ENCODE data around the gene DAB1. TPM values are rescaled to one million over a fixed set of nuclear protein-coding genes. Genes with fewer than 3 reads are reported as not detected.
A peak's percentile ranks its signal among the peaks of the same experiment; 100 is the strongest.

DAB1 gene
- total and polyA plus RNA-seq, 10 of the 15 experiments (the other 5 are each of a cell fraction or from before 2014, with no cell fraction given): 0.02 to 0.10 (median 0.03) TPM; not detected in 5

- TF ChIP-seq EP300 (IDR thresholded peaks at IDR 0.05; ENCODE audit: borderline replicate concordance in 1 of 2, control insufficient read depth in 1 of 2, low read depth in 2 of 2, low read length in 2 of 2) (peak in 1 of 2 experiments; percentile 79; a peak in 1 of 4 replicates), MEF2B (IDR thresholded peaks at IDR 0.05; ENCODE audit: partially characterized antibody, poor library complexity, severe bottlenecking) (no peak), EED (IDR thresholded peaks at IDR 0.05; ENCODE audit: low read depth) (no peak), PRDM15 (CRISPR knock-in tag; IDR thresholded peaks at IDR 0.05) (no peak), RELA (IDR thresholded peaks at IDR 0.05; ENCODE audit: borderline replicate concordance, partially characterized antibody) (no peak), CUX1 (IDR thresholded peaks at IDR 0.05; ENCODE audit: insufficient replicate concordance, low read depth, low read length) (peak; percentile 89), SMARCA5 (IDR thresholded peaks at IDR 0.05) (no peak), TAF1 (IDR thresholded peaks at IDR 0.05; ENCODE audit: borderline replicate concordance, low read depth, low read length) (no peak), PBX3 (IDR thresholded peaks at IDR 0.05; ENCODE audit: insufficient replicate concordance, low read depth, low read length) (no peak), HDGF (IDR thresholded peaks at IDR 0.05) (no peak), FOXK2 (IDR thresholded peaks at IDR 0.05) (no peak), POU2F2 (IDR thresholded peaks at IDR 0.05; ENCODE audit: borderline replicate concordance, low read depth, low read length) (no peak), EZH2 (IDR thresholded peaks at IDR 0.05; ENCODE audit: borderline replicate concordance, control insufficient read depth, low read depth, low read length) (no peak), CHD1 (IDR thresholded peaks at IDR 0.05; ENCODE audit: low read depth, low read length) (no peak), NR2F1 (conservative IDR thresholded peaks at IDR 0.05) (no peak), ATF7 (IDR thresholded peaks at IDR 0.05; ENCODE audit: low read depth) (peak; percentile 93), HDAC6 (IDR thresholded peaks at IDR 0.05; ENCODE audit: unreplicated experiment) (no peak), IRF3 (IDR thresholded peaks at IDR 0.05) (no peak), PAX5 (IDR thresholded peaks at IDR 0.05; ENCODE audit: borderline replicate concordance, low read depth, low read length) (no peak)
Observed at GRCh38 chr1:57167997-57168396, 255.9 kb downstream of the DAB1 start (continued).
